Cerebellar nuclear complex (tissue), 1 donor: ENCODE results near the gene ZBTB16.

Experiments
- DNase-seq, 2 experiments: peaks; one replicate each; lab custom pipeline; 2025; lab: John Stamatoyannopoulos, UW

ZBTB16 gene

DNA sequence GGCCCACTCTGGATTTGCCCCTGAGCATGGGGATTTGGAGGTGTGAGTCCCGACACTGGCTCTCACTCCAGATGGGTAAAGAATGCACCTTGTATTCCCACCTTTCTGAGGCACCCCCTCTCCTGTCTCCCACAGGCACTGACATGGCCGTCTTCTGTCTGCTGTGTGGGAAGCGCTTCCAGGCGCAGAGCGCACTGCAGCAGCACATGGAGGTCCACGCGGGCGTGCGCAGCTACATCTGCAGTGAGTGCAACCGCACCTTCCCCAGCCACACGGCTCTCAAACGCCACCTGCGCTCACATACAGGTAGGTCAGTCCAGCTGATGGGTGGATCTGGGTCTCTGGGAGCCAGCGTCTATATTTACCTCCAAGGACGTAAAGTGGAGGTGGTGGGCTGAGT is 182.5 kb downstream of the ZBTB16 start:
- DNase-seq: no peak

DNA sequence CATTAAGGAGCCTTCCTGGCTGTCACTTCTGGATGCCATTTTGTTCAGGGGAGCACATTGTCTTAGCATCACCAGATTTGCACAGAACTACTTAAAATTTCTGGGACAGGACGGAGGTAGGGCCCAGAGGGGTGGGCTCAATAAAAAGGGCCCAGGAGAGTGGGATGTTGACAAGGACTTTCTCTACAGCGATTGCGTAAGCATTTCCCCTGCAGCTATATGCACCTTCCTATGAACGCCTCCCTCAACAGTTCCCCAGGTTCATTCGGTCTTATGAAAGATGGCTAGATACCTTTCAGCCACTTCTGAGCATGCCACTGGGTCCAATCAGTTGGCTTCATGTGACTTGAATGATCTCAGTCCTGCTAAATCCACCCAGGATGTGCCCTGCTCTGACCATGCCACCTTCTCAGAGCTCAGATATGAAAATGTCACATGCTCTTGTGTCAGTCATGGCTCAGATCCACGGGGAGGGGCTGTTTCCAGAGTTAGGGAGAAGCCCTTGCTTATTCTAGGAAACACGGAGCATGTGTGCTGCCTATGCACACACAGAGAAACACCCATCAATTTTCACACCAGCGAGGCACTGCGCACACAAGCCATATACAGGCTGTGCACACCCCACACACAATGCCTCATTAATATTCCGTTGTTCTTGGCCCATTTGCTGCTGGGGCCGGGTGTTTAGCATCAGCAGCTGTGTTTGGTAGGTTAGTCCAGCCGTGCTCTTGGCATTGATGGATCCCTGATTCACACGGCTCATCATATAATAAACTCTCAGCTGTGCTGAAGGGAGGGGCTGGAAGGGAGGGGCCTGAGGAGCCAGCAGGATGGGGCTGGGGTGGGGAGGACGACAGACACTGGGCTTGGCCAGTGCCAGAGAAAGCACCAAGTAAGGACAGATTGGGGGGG is 184.2 kb downstream of the ZBTB16 start:
- no peak for DNase-seq

DNA sequence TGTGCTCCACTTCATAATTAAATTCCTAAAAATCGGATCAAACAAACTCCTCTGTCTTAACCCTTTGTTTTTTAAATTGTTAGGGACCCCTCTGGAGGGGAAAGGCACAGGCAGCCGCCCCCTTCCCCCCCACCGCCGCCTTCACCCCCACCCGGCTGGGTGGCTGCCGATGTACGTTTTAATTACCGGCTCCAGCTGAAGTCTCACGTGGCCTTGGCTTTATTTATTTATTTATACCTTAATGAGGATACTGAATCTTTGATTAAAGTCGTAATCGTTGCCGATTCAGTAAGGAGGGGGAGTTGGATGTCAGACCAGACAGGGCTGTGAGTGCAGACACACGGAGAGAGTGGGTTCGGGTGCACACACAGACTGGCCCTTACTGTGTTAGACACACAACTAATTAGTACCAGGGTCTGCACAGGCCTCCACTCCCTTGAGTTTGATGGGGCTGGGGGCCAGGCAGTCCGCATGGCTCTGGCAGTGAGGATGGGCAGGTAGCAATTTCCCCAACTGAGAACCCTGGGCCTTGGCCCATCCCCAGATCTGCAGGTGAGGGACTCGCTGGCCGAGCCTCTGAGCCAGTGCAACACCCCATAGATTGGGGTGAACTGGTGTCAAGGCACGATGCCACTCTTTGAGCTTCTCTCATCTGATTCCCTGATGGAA is 185.3 kb downstream of the ZBTB16 start:
- no peak for DNase-seq

GRCh38 chr11:114246321-114247069 is 187.0 kb downstream of the ZBTB16 start:
- no peak for DNase-seq

GRCh38 chr11:114247070-114247789 is 187.7 kb downstream of the ZBTB16 start:
- DNase-seq: no peak

DNA sequence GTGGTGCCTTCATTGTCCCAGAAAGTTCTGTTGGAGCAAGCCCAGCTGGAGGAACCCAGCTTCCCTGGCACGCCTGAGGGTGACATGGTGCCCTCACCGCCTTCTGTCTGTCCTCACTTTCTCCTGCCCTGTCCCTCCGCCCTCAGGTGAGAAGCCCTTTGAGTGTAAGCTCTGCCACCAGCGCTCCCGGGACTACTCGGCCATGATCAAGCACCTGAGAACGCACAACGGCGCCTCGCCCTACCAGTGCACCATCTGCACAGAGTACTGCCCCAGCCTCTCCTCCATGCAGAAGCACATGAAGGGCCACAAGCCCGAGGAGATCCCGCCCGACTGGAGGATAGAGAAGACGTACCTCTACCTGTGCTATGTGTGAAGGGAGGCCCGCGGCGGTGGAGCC is 190.7 kb downstream of the ZBTB16 start:
- DNase-seq: no peak

GRCh38 chr11:114250993-114251814 is 191.7 kb downstream of the ZBTB16 start:
- no peak for DNase-seq

GRCh38 chr11:114251815-114252337 is 192.4 kb downstream of the ZBTB16 start:
- DNase-seq: no peak

DNA sequence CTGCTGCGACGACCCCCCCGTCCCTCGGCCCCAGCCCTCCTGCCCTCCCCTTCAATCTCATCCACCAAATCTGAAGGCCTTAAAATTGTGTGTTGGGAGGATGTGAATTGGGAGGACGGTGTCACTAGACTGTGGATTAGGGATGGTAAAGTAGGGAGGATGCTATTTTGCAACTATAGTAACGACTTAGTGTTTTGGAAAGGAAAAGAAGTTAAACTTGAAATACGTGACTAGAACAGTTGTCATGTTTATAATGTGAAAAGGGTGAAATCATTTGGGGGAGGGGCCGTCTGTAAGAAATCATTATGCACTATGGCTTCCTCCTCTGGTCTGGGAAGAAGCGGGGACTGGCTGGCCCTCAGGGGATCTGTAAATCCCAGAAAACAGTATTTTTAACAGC is 193.3 kb downstream of the ZBTB16 start:
- DNase-seq: no peak

GRCh38 chr11:114253771-114254170 is 194.3 kb downstream of the ZBTB16 start:
- no peak for DNase-seq

- no peak for DNase-seq
These were observed 195.1 kb downstream of the ZBTB16 start for GRCh38 chr11:114254571-114255146.

DNA sequence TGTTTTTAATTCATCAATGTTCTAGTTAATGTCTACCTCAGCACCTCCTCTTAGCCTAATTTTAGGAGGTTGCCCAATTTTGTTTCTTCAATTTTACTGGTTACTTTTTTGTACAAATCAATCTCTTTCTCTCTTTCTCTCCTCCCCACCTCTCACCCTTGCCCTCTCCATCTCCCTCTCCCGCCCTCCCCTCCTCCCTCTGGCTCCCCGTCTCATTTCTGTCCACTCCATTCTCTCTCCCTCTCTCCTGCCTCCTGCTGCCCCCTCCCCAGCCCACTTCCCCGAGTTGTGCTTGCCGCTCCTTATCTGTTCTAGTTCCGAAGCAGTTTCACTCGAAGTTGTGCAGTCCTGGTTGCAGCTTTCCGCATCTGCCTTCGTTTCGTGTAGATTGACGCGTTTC is 195.8 kb downstream of the ZBTB16 start:
- DNase-seq: no peak

DNA sequence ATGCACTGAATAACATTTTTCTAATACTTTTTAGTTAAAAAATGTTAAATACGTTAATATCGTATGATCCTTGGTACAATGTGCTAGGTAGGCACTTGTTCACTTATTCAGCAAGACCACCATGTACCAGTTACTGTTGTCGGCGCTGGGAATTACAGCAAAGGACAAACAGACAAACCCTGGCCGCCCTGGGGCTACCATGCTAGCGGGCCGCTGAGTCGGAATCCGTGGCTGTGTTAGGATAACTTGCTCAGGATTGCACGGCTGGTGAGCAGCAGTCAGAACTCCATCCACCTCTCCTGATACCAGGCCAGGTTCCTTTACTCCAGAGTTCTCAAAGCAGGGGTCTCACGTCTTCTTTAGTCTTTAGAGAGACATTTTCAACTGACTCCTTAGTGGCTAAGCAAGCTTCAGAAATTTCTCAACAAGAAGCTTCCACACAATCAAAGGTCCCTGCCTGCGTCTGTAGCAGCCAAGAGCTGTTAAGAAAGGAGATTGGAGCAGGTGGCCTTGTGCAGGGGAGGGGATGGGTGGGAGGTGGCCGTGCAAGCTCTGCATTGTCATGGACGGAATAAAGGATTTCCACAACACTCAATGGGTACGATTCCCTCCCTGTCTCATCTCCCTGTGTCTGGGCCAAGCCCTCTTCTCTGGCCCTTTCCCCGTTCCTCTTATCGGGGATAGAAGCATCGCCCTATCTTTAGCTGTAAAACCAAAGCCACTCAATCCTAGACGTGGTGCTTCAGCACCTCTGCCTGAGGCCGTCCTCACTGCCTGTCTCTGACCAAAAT is 196.9 kb downstream of the ZBTB16 start:
- DNase-seq: no peak

DNA sequence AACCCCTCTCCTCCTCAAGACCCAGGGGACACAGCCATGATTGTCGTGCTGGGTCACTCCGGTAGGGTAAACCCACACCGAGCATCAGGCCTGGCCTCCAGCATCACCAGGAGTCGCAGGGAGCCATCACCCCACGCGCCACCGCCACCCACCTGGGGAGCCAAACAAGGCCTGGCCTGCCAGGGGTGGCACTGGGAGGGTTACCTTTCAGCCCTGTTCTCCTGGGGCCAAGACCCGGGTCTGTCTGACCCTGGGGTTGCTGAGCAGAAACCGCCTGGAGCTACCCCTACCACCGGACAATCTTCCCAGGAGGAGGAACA is 197.4 kb downstream of the ZBTB16 start:
- no peak for DNase-seq

GRCh38 chr11:114257621-114258558 is 198.4 kb downstream of the ZBTB16 start:
- no peak for DNase-seq

GRCh38 chr11:114258696-114259095 is 199.2 kb downstream of the ZBTB16 start:
- no peak for DNase-seq

GRCh38 chr11:114259124-114259526 is 199.6 kb downstream of the ZBTB16 start:
- no peak for DNase-seq

DNA sequence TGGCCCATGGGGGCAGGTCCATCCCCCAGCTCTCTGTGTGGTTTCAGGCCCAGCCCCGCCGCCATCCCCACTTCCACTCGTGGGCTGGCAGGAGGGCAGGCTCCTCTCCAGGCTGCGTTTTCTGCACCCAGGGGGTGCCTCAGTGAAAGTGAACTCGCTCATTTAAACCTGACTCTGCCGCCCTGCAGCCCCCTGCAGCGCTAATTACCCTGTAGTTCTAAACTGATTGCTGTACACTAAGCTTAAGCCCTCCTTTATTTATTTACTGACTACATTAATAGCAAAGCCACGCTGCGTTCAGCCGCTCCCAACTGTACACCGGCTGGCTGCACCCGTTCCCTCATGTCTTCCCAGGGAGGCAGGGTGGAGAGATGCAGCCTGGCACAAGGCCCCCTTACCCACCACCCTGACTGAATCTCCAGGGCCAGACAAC is 200.1 kb downstream of the ZBTB16 start:
- DNase-seq: no peak

DNA sequence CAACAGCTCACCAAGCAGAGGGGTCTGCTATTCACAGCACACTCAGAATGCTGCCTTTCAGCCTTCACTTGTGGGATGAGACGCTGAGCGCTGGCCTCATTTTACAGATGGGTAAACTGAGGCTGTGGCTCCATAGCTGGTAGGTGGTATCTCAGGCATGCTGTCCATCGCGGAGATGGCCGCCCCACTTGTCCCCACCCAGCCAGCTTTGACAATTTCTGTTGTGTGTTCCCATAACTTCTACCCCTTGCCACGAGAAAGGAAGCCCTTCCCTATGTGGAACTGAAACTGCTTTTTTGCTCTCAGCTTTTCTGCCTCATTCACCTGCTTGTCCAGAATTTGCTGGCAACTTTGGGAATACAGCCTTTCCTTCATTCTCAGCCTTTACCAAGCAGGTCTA is 200.6 kb downstream of the ZBTB16 start:
- DNase-seq: no peak
